OCI-LY3 (cell line): Measurements from ENCODE around the gene CCDC167.

Experiments used
- H2AFZ ChIP-seq: fragments of 200-600, 300-600 bp; shearing (Covaris generic); 2 replicates; pipeline ENCODE4 v1.6.0; 2014; ENCODE audit warnings: antibody characterized with exemption, low read depth, low read length
- H3K27ac ChIP-seq: fragments of 200-600, 300-600 bp; sonication (generic); 2 replicates; pipeline ENCODE4 v1.5.1; 2014; ENCODE audit warnings: mild to moderate bottlenecking, low read length, moderate library complexity, mixed read lengths
- H3K27me3 ChIP-seq: fragments of 200-600, 300-600 bp; sonication (generic); 2 replicates; pipeline ENCODE4 v1.6.1; 2014; ENCODE audit warnings: low read depth, low read length, mixed read lengths
- H3K36me3 ChIP-seq: fragments of 200-600, 300-600 bp; sonication (generic); replicated peaks from 2 replicates; pipeline ENCODE3; 2014; ENCODE audit warnings: low read depth, low read length, mixed read lengths
- H3K4me1 ChIP-seq: fragments of 300-600, 200-600 bp; sonication (generic); 2 replicates; pipeline ENCODE4 v1.6.1; 2014; ENCODE audit warnings: low read length, mixed read lengths
- H3K4me2 ChIP-seq: fragments of 200-600, 300-600 bp; sonication (generic); 2 replicates; pipeline ENCODE4 v1.6.1; 2014; ENCODE audit warnings: low read length, mixed read lengths
- H3K4me3 ChIP-seq: fragments of 300-600, 200-600 bp; sonication (generic); 2 replicates; pipeline ENCODE4 v1.5.1; 2014; ENCODE audit warnings: antibody characterized with exemption, mild to moderate bottlenecking, low read length, moderate library complexity
- H3K79me2 ChIP-seq: fragments of 300-600, 200-600 bp; shearing (Covaris generic); 2 replicates; pipeline ENCODE4 v1.6.1; 2014; ENCODE audit warnings: mild to moderate bottlenecking, low read length, mixed read lengths
- H3K9ac ChIP-seq: fragments of 300-600, 200-600 bp; shearing (Covaris generic); 2 replicates; pipeline ENCODE4 v1.6.0; 2014; ENCODE audit warnings: mild to moderate bottlenecking, low read length, moderate library complexity
- H3K9me3 ChIP-seq: fragments of 200-600, 300-600 bp; shearing (Covaris generic); 2 replicates; pipeline ENCODE4 v1.6.1; 2014; ENCODE audit warnings: low read length, mixed read lengths; ENCODE audit not compliant: insufficient read depth
- H4K20me1 ChIP-seq: fragments of 200-600, 300-600 bp; sonication (generic); 2 replicates; pipeline ENCODE4 v1.6.1; 2016; ENCODE audit warnings: low read length, mixed read lengths; ENCODE audit not compliant: insufficient read depth
- EZH2phosphoT487 ChIP-seq: fragments of 200-600 bp; shearing (Covaris generic); IDR thresholded peaks from 2 replicates; pipeline ENCODE4 v1.6.1; 2018; ENCODE audit warnings: antibody characterized with exemption, mixed run types, low read depth
- TF ChIP-seq, protein P1 (sequence below): fragments of 200-600, 300-600 bp; sonication (generic); IDR thresholded peaks from 2 replicates; pipeline ENCODE4 v1.5.1; 2014; ENCODE audit warnings: antibody characterized with exemption, low read length, low read depth

Gene CCDC167

DNA sequence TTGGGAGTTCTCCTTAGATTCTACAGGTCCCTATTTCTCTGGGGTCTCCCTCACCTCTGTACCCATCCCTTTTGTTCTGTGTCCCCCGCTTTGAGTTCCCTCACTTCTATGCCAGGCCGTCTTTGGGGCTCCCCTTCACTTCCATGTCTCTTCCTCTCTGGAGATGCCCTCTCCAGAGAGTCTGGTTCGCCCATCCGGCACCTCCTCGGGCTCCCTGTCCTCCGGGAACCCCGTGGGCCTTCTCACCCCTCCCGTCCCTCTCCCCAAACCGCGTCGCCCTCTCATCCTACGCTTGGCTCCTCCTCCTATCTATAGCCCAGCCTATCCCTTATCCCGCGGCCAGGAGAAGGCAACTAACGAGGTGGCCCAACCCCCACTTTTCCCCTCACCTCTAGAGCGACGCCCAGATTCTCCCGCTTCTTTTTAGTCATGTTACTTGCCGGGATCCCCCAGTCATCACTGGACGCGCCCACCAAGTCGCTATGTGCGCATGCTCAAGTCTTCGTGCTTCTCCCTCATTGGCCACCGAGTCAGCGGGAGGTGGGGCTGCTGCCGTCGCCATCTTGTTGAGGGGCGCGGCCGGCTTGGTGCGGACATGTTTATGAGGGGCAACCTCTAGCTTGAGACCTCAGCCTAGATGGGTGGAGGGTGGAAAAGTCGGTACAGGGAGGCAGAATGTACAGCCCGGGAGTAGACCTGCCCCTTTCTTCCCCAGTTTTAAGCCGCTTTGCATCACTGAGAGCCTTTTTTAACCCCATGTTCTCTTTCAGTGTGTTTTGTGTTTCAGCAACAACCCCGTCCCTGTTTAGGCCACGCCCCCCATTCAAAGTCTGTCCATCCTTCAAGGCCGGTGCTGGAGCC lies at the start of gene CCDC167:
Gene CCDC167, minus strand, starts transcription at position 461 of the 861 bp plus-strand sequence. Its CDS starts 30 bp downstream, at position 431.
- H3K27ac ChIP-seq, result peak within 1 kb of the TSS; percentile 52
- H3K9me3 ChIP-seq, result no peaks in the 10 kb centered on the region
- peak within 1 kb of the TSS; percentile 90 for H3K9ac ChIP-seq
- H3K4me2 ChIP-seq, result peak within 1 kb of the TSS; percentile 71
- peaks cover 3% of the 10 kb centered on the region for H3K36me3 ChIP-seq
- H3K79me2 ChIP-seq, result peaks cover 36% of the 10 kb centered on the region
- peaks cover 11% of the 10 kb centered on the region for H3K4me1 ChIP-seq
- H2AFZ ChIP-seq, result peak within 1 kb of the TSS; percentile 96
- no peaks in the 10 kb centered on the region for H3K27me3 ChIP-seq
- no peaks in the 10 kb centered on the region for H4K20me1 ChIP-seq
- peak within 1 kb of the TSS; percentile 82 for H3K4me3 ChIP-seq
- no peak for TF ChIP-seq EZH2phosphoT487
- TF ChIP-seq, protein P1, sequence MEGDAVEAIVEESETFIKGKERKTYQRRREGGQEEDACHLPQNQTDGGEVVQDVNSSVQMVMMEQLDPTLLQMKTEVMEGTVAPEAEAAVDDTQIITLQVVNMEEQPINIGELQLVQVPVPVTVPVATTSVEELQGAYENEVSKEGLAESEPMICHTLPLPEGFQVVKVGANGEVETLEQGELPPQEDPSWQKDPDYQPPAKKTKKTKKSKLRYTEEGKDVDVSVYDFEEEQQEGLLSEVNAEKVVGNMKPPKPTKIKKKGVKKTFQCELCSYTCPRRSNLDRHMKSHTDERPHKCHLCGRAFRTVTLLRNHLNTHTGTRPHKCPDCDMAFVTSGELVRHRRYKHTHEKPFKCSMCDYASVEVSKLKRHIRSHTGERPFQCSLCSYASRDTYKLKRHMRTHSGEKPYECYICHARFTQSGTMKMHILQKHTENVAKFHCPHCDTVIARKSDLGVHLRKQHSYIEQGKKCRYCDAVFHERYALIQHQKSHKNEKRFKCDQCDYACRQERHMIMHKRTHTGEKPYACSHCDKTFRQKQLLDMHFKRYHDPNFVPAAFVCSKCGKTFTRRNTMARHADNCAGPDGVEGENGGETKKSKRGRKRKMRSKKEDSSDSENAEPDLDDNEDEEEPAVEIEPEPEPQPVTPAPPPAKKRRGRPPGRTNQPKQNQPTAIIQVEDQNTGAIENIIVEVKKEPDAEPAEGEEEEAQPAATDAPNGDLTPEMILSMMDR, result no peak

GRCh38 chr6:37549154-37549553 lies 49.5 kb upstream of the CCDC167 start:
- peak overlapping the region; percentile 70 for H3K4me2 ChIP-seq
- peak overlapping the region; percentile 70 for H2AFZ ChIP-seq
- H3K27me3 ChIP-seq, result no peaks in the 10 kb centered on the region
- H3K4me3 ChIP-seq, result peak overlapping the region; percentile 44
- no peaks in the 10 kb centered on the region for H3K9me3 ChIP-seq
- peaks cover 74% of the 10 kb centered on the region for H3K4me1 ChIP-seq
- TF ChIP-seq EZH2phosphoT487, result no peak
- TF ChIP-seq, protein P1, result no peak
- no peaks in the 10 kb centered on the region for H3K79me2 ChIP-seq
- peak overlapping the region; percentile 61 for H3K9ac ChIP-seq
- no peaks in the 10 kb centered on the region for H4K20me1 ChIP-seq
- peak overlapping the region; percentile 83 for H3K27ac ChIP-seq
- no peaks in the 10 kb centered on the region for H3K36me3 ChIP-seq

DNA sequence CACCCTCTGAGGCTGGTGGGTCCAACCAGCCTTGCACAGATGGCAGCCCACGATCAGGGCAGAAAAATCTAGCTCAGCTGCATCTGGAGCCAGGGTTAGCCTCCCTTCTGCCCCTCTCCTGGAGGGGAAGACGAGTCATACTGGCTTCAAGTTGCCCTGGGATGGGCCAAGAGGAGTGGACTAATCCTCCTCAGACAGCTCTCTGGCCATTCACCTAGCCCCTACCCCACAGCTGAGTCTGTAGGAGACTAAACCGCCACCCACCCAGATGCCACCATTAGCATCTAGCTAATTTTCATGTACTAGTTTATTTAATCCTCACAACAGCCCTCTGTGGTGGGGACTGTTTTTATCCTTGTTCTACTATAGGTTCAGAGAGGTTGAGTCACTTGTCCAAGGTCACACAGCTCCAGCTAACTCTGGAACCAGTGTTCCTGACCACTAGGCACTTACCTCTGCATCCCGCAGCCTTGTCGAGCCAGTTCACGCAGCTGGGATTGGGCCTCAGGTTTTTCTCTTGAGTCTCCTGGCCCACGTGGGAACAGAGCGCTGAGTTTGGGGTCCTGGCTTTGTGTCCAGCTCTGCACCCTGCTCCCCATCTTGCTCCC lies 48.5 kb upstream of the CCDC167 start:
- no peak for TF ChIP-seq EZH2phosphoT487
- TF ChIP-seq, protein P1, result no peak
- Histone ChIP-seq H2AFZ (no peak overlapping the region), H3K36me3 (no peaks in the 10 kb centered on the region), H3K9me3 (no peaks in the 10 kb centered on the region), H3K4me3 (no peak overlapping the region), H3K4me1 (peaks cover 70% of the 10 kb centered on the region), H3K27me3 (no peaks in the 10 kb centered on the region), H3K9ac (no peak overlapping the region; the same call in 1 of the 2 replicates), H3K27ac (no peak overlapping the region), H3K4me2 (peak overlapping the region; percentile 9), H4K20me1 (no peaks in the 10 kb centered on the region), H3K79me2 (no peaks in the 10 kb centered on the region)

- H3K4me1 ChIP-seq, result peaks cover 66% of the 10 kb centered on the region
- no peaks in the 10 kb centered on the region for H3K36me3 ChIP-seq
- H3K4me2 ChIP-seq, result peak overlapping the region; percentile 9
- no peaks in the 10 kb centered on the region for H3K9me3 ChIP-seq
- no peaks in the 10 kb centered on the region for H4K20me1 ChIP-seq
- H3K79me2 ChIP-seq, result no peaks in the 10 kb centered on the region
- H3K4me3 ChIP-seq, result no peak overlapping the region
- H3K9ac ChIP-seq, result no peak overlapping the region
- TF ChIP-seq, protein P1, result no peak
- no peak for TF ChIP-seq EZH2phosphoT487
- no peaks in the 10 kb centered on the region for H3K27me3 ChIP-seq
- no peak overlapping the region; the same call in 1 of the 2 replicates for H2AFZ ChIP-seq
- no peak overlapping the region for H3K27ac ChIP-seq
These were observed 47.9 kb upstream of the CCDC167 start for GRCh38 chr6:37547564-37548061.
